Trophoblast cell (in vitro differentiated cells and primary cell): ENCODE data around the gene ZNF891.

Source experiments
- DNase-seq, 2 donors: peaks; one replicate each; pipeline ENCODE4 v3.0.0-alpha.2; 2016
- H2AFZ ChIP-seq: 2 replicates; pipeline ENCODE4 v1.6.1; 2013; ENCODE audit warnings: low read length, moderate library complexity, mild to moderate bottlenecking; ENCODE audit not compliant: insufficient read depth, poor library complexity
- H2AK5ac ChIP-seq: 2 replicates; pipeline ENCODE4 v1.6.1; 2013; ENCODE audit warnings: mild to moderate bottlenecking, low read length
- H2BK120ac ChIP-seq: 2 replicates; pipeline ENCODE4 v1.6.1; 2013; ENCODE audit warnings: low read length, mild to moderate bottlenecking, moderate library complexity; ENCODE audit not compliant: insufficient read depth, poor library complexity
- H2BK12ac ChIP-seq: 2 replicates; pipeline ENCODE4 v1.6.1; 2013; ENCODE audit warnings: mild to moderate bottlenecking, low read length, moderate library complexity
- H2BK5ac ChIP-seq: 2 replicates; pipeline ENCODE4 v1.6.1; 2013; ENCODE audit warnings: low read length, low read depth, moderate library complexity, mild to moderate bottlenecking; ENCODE audit not compliant: poor library complexity
- H3K14ac ChIP-seq: 2 replicates; pipeline ENCODE4 v1.6.1; 2013; ENCODE audit warnings: mild to moderate bottlenecking, low read length
- H3K18ac ChIP-seq: 2 replicates; pipeline ENCODE4 v1.6.1; 2013; ENCODE audit warnings: mild to moderate bottlenecking, low read length
- H3K23ac ChIP-seq: 2 replicates; pipeline ENCODE4 v1.6.1; 2013; ENCODE audit warnings: low read length
- H3K27ac ChIP-seq: 2 replicates; pipeline ENCODE4 v1.5.1; 2013; ENCODE audit warnings: low read depth, mild to moderate bottlenecking, inconsistent platforms, low read length, moderate library complexity
- H3K27me3 ChIP-seq: 2 replicates; pipeline ENCODE4 v1.6.1; 2013; ENCODE audit warnings: inconsistent platforms, mild to moderate bottlenecking, low read length, moderate library complexity; ENCODE audit not compliant: insufficient read depth
- H3K36me3 ChIP-seq, 2 experiments: 1 replicate in 1 of 2; 2 replicates in 1 of 2; pipeline ENCODE4 v1.6.1; 2013; ENCODE audit warnings: low read length in 2 of 2, mild to moderate bottlenecking in 2 of 2, moderate library complexity in 1 of 2; ENCODE audit not compliant: insufficient read depth in 2 of 2, control insufficient read depth in 1 of 2
- H3K4ac ChIP-seq: 2 replicates; pipeline ENCODE4 v1.6.1; 2013; ENCODE audit warnings: low read depth, mild to moderate bottlenecking, low read length, moderate library complexity
- H3K4me1 ChIP-seq, 2 experiments: 1 replicate in 1 of 2; 2 replicates in 1 of 2; pipeline ENCODE4 v1.6.1; 2013; ENCODE audit warnings: low read length in 2 of 2, mild to moderate bottlenecking in 2 of 2, moderate library complexity in 1 of 2; ENCODE audit not compliant: insufficient read depth in 2 of 2, control insufficient read depth in 1 of 2
- H3K4me2 ChIP-seq: 2 replicates; pipeline ENCODE4 v1.6.1; 2013; ENCODE audit warnings: inconsistent platforms, mild to moderate bottlenecking, low read length, moderate library complexity
- H3K4me3 ChIP-seq: 2 replicates; pipeline ENCODE4 v1.5.1; 2013; ENCODE audit warnings: mild to moderate bottlenecking, low read depth, low read length, inconsistent platforms
- H3K79me1 ChIP-seq: one replicate; pipeline ENCODE4 v1.6.1; 2013; ENCODE audit warnings: low read length
- H3K79me2 ChIP-seq: 2 replicates; pipeline ENCODE4 v1.6.1; 2013; ENCODE audit warnings: low read length, mild to moderate bottlenecking; ENCODE audit not compliant: control insufficient read depth, insufficient read depth, poor library complexity
- H3K9ac ChIP-seq: 2 replicates; pipeline ENCODE4 v1.6.1; 2013; ENCODE audit warnings: mild to moderate bottlenecking, low read length
- H3K9me3 ChIP-seq: 2 replicates; pipeline ENCODE4 v1.6.1; 2013; ENCODE audit warnings: low read depth, mild to moderate bottlenecking, control low read depth, inconsistent platforms, low read length; ENCODE audit not compliant: insufficient read depth
- H4K12ac ChIP-seq: 2 replicates; pipeline ENCODE4 v1.6.1; 2013; ENCODE audit warnings: low read depth, mild to moderate bottlenecking, low read length, moderate library complexity
- H4K8ac ChIP-seq: 2 replicates; pipeline ENCODE4 v1.6.1; 2013; ENCODE audit warnings: low read depth, mild to moderate bottlenecking, low read length, moderate library complexity
- H4K91ac ChIP-seq: one replicate; pipeline ENCODE4 v1.6.1; 2013; ENCODE audit warnings: low read depth, mild to moderate bottlenecking, low read length, moderate library complexity
- WGBS: extraction: QIAGEN DNeasy Blood & Tissue Kit; methylation state at CpG from one replicate; pipeline ENCODE4 v1.1.7; 2013; ENCODE audit warnings: missing lambda C conversion rate; ENCODE audit not compliant: insufficient read length, insufficient coverage; ENCODE audit errors: extremely low coverage; 5-methylcytosine and 5-hydroxymethylcytosine counted together

The ZNF891 gene

DNA sequence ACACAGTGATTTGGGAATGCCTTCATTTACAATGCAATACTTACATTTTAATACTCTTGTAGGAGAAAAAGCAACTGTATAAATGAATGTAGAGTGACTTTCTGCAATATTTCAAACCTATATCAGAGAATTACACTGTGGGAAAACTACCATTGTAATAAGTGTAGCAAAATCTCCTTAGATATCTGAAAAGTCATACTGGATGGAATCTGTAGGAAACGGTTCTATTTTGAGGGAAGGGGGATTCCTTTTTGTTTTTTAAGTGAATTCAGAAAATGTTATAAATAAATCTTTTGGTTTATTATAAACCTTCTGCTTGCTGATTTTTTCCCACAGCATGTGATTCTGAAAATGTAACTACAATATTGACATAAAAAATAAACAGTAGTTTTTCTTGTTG is 23.0 kb downstream of the ZNF891 start:
- no peaks in the 10 kb centered on the region for H3K79me1 ChIP-seq
- no peak overlapping the region for H3K14ac ChIP-seq
- H3K4ac ChIP-seq, result no peak overlapping the region
- H4K91ac ChIP-seq, result no peak overlapping the region
- H3K4me3 ChIP-seq, result no peak overlapping the region
- no peak overlapping the region for H4K12ac ChIP-seq
- no peak overlapping the region for H2AFZ ChIP-seq
- peaks cover 6 to 13% of the 10 kb centered on the region in 2 experiments for H3K36me3 ChIP-seq
- no peak overlapping the region for H3K4me2 ChIP-seq
- no peak overlapping the region for H3K23ac ChIP-seq
- H3K9ac ChIP-seq, result no peak overlapping the region
- no peak overlapping the region for H4K8ac ChIP-seq
- H3K27ac ChIP-seq, result no peak overlapping the region
- WGBS, result no CpG with 5 or more reads among the region's 1 CpG
- H3K27me3 ChIP-seq, result no peaks in the 10 kb centered on the region
- no peak overlapping the region for H2BK12ac ChIP-seq
- H3K4me1 ChIP-seq, result no peaks in the 10 kb centered on the region
- H3K79me2 ChIP-seq, result no peaks in the 10 kb centered on the region
- H3K18ac ChIP-seq, result no peak overlapping the region
- H2BK5ac ChIP-seq, result no peak overlapping the region
- DNase-seq, result no peak
- H3K9me3 ChIP-seq, result peaks cover 3% of the 10 kb centered on the region
- H2AK5ac ChIP-seq, result no peak overlapping the region
- H2BK120ac ChIP-seq, result no peak overlapping the region

- no CpG with 5 or more reads among the region's 5 CpGs for WGBS
Observed at GRCh38 chr12:133106253-133106652, 23.8 kb downstream of the ZNF891 start.

DNA sequence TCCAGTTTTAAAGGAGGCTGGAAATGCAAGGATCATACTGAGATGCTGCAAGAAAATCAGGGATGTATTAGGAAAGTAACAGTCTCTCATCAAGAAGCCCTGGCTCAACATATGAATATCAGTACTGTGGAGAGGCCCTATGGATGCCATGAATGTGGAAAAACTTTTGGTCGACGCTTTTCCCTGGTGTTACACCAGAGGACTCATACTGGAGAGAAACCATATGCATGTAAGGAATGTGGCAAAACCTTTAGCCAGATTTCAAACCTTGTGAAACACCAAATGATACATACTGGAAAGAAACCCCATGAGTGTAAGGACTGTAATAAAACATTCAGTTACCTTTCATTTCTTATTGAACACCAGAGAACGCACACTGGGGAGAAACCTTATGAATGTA is 24.5 kb downstream of the ZNF891 start:
- no peak overlapping the region for H3K4me2 ChIP-seq
- H2AK5ac ChIP-seq, result no peak overlapping the region
- H3K79me1 ChIP-seq, result no peaks in the 10 kb centered on the region
- WGBS, result no CpG with 5 or more reads among the region's 3 CpGs
- DNase-seq, result no peak
- peaks cover 5% of the 10 kb centered on the region for H3K9me3 ChIP-seq
- H3K4me1 ChIP-seq, result no peaks in the 10 kb centered on the region
- no peak overlapping the region for H2BK12ac ChIP-seq
- H3K9ac ChIP-seq, result no peak overlapping the region
- H3K27me3 ChIP-seq, result no peaks in the 10 kb centered on the region
- H3K36me3 ChIP-seq, result peaks cover 12 to 19% of the 10 kb centered on the region in 2 experiments
- H2AFZ ChIP-seq, result no peak overlapping the region
- no peak overlapping the region for H3K4me3 ChIP-seq
- no peak overlapping the region for H2BK120ac ChIP-seq
- H4K91ac ChIP-seq, result no peak overlapping the region
- H4K12ac ChIP-seq, result no peak overlapping the region
- no peak overlapping the region for H3K4ac ChIP-seq
- H2BK5ac ChIP-seq, result no peak overlapping the region
- H3K27ac ChIP-seq, result no peak overlapping the region
- no peak overlapping the region for H4K8ac ChIP-seq
- H3K14ac ChIP-seq, result no peak overlapping the region
- no peak overlapping the region for H3K18ac ChIP-seq
- H3K23ac ChIP-seq, result no peak overlapping the region
- H3K79me2 ChIP-seq, result no peaks in the 10 kb centered on the region

More at GRCh38 chr12:133106253-133106652, 23.8 kb downstream of the ZNF891 start:
- no peak overlapping the region for H4K91ac ChIP-seq
- H3K36me3 ChIP-seq, result peaks cover 10 to 16% of the 10 kb centered on the region in 2 experiments
- H3K27me3 ChIP-seq, result no peaks in the 10 kb centered on the region
- no peaks in the 10 kb centered on the region for H3K79me1 ChIP-seq
- H2BK5ac ChIP-seq, result no peak overlapping the region
- no peaks in the 10 kb centered on the region for H3K4me1 ChIP-seq
- DNase-seq, result no peak
- no peak overlapping the region for H3K14ac ChIP-seq
- H3K9me3 ChIP-seq, result peaks cover 3% of the 10 kb centered on the region
- H3K4me3 ChIP-seq, result no peak overlapping the region
- H3K9ac ChIP-seq, result no peak overlapping the region
- H2AFZ ChIP-seq, result no peak overlapping the region
- no peak overlapping the region for H3K4me2 ChIP-seq
- H2AK5ac ChIP-seq, result no peak overlapping the region
- H3K4ac ChIP-seq, result no peak overlapping the region
- no peak overlapping the region for H2BK120ac ChIP-seq
- H4K8ac ChIP-seq, result no peak overlapping the region
- H3K27ac ChIP-seq, result no peak overlapping the region
- no peak overlapping the region for H2BK12ac ChIP-seq
- H3K18ac ChIP-seq, result no peak overlapping the region
- H3K23ac ChIP-seq, result no peak overlapping the region
- no peaks in the 10 kb centered on the region for H3K79me2 ChIP-seq
- no peak overlapping the region for H4K12ac ChIP-seq

GRCh38 chr12:133083345-133083744 is 46.7 kb downstream of the ZNF891 start:
- Histone ChIP-seq H3K18ac (no peak overlapping the region), H3K9ac (no peak overlapping the region), H3K79me2 (peaks cover 9% of the 10 kb centered on the region), H2BK120ac (no peak overlapping the region), H3K4me3 (no peak overlapping the region), H3K9me3 (peaks cover 5% of the 10 kb centered on the region), H3K27me3 (no peaks in the 10 kb centered on the region), H2AK5ac (no peak overlapping the region), H3K27ac (no peak overlapping the region), H3K4me2 (no peak overlapping the region), H2AFZ (no peak overlapping the region), H2BK12ac (no peak overlapping the region), H3K23ac (no peak overlapping the region), H3K79me1 (peaks cover 9% of the 10 kb centered on the region), H3K14ac (no peak overlapping the region), H3K36me3 (peaks cover 15 to 20% of the 10 kb centered on the region in 2 experiments), H3K4ac (no peak overlapping the region), H3K4me1 (peaks cover 4 to 6% of the 10 kb centered on the region in 2 experiments), H2BK5ac (no peak overlapping the region), H4K12ac (no peak overlapping the region), H4K91ac (no peak overlapping the region), H4K8ac (no peak overlapping the region)
- DNase-seq, result no peak
- WGBS, result no CpG with 5 or more reads among the region's 6 CpGs
